ENCODE results near the gene ATG9B. TPM values are rescaled to one million over a fixed set of nuclear protein-coding genes. Genes with fewer than 3 reads are reported as not detected.

ATG9B gene
- total RNA-seq, 4 donors from 2014 or later, result 0.15 to 0.31 TPM; not detected in 2

- Histone ChIP-seq H3K4me3 (no peak overlapping the region), H3K4me1 (peaks cover 5 to 42% (median 29%) of the 10 kb centered on the region in 3 donors), H3K27me3 (no peaks in the 10 kb centered on the region), H3K9me3 (no peaks in the 10 kb centered on the region), H3K27ac (no peak overlapping the region), H3K36me3 (peaks cover 0 to 22% of the 10 kb centered on the region in 2 donors)
- ATAC-seq, result no peak
- WGBS, 2 donors (ENCODE audit: low coverage in 1 of 2), result no CpG with 5 or more reads among the region's 6 CpGs
- no peak for TF ChIP-seq POLR2A (IDR thresholded peaks at IDR 0.05)
- TF ChIP-seq, protein P1, sequence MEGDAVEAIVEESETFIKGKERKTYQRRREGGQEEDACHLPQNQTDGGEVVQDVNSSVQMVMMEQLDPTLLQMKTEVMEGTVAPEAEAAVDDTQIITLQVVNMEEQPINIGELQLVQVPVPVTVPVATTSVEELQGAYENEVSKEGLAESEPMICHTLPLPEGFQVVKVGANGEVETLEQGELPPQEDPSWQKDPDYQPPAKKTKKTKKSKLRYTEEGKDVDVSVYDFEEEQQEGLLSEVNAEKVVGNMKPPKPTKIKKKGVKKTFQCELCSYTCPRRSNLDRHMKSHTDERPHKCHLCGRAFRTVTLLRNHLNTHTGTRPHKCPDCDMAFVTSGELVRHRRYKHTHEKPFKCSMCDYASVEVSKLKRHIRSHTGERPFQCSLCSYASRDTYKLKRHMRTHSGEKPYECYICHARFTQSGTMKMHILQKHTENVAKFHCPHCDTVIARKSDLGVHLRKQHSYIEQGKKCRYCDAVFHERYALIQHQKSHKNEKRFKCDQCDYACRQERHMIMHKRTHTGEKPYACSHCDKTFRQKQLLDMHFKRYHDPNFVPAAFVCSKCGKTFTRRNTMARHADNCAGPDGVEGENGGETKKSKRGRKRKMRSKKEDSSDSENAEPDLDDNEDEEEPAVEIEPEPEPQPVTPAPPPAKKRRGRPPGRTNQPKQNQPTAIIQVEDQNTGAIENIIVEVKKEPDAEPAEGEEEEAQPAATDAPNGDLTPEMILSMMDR (IDR thresholded peaks at IDR 0.05), result no peak
- no peak for TF ChIP-seq POLR2AphosphoS5 (IDR thresholded peaks at IDR 0.05)
- TF ChIP-seq EP300 (IDR thresholded peaks at IDR 0.05), result no peak
Measured at GRCh38 chr7:151056283-151056665, 32.0 kb upstream of the ATG9B start.

- ATAC-seq, result no peak
- Histone ChIP-seq H3K27ac (no peak overlapping the region), H3K4me1 (peaks cover 3 to 31% (median 22%) of the 10 kb centered on the region in 3 donors), H3K9me3 (no peaks in the 10 kb centered on the region), H3K36me3 (peaks cover 0 to 22% of the 10 kb centered on the region in 2 donors), H3K27me3 (peaks cover 7% of the 10 kb centered on the region), H3K4me3 (no peak overlapping the region)
- WGBS, 2 donors (ENCODE audit: low coverage in 1 of 2), result 73 to 89% methylated on average over 5 to 8 of the region's 8 CpGs
- TF ChIP-seq POLR2A (IDR thresholded peaks at IDR 0.05), result no peak
- TF ChIP-seq, protein P1 (IDR thresholded peaks at IDR 0.05), result no peak
- no peak for TF ChIP-seq POLR2AphosphoS5 (IDR thresholded peaks at IDR 0.05)
- no peak for TF ChIP-seq EP300 (IDR thresholded peaks at IDR 0.05)
Measured at GRCh38 chr7:151053751-151054150, 29.5 kb upstream of the ATG9B start.

GRCh38 chr7:151053096-151053495 lies 28.8 kb upstream of the ATG9B start:
- no peak for ATAC-seq
- peaks cover 7% of the 10 kb centered on the region for H3K27me3 ChIP-seq
- 60 to 90% methylated on average over 1 to 2 of the region's 4 CpGs for WGBS, 2 donors (ENCODE audit: low coverage in 1 of 2)
- no peak overlapping the region for H3K4me3 ChIP-seq
- peaks cover 3 to 24% (median 18%) of the 10 kb centered on the region in 3 donors for H3K4me1 ChIP-seq
- no peaks in the 10 kb centered on the region for H3K9me3 ChIP-seq
- H3K27ac ChIP-seq, result no peak overlapping the region
- peaks cover 0 to 22% of the 10 kb centered on the region in 2 donors for H3K36me3 ChIP-seq
- no peak for TF ChIP-seq POLR2A (IDR thresholded peaks at IDR 0.05)
- TF ChIP-seq, protein P1 (IDR thresholded peaks at IDR 0.05), result no peak
- no peak for TF ChIP-seq POLR2AphosphoS5 (IDR thresholded peaks at IDR 0.05)
- no peak for TF ChIP-seq EP300 (IDR thresholded peaks at IDR 0.05)

DNA sequence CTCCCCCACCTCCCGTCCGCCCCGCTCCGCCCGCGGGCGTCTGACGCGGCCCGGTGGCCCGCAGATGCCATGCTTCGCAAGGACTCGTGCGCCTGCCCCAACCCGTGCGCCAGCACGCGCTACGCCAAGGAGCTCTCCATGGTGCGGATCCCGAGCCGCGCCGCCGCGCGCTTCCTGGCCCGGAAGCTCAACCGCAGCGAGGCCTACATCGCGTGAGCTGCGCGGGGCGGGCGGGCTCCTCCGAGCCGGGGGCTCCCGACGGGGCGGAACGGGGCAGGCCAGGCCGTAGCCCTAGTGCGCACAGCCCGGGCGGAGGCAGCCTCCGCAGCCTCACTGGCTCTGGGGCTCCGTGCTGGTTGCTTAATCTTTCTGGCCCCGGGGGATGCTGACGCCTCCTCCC lies 26.8 kb upstream of the ATG9B start:
- Histone ChIP-seq H3K4me3 (peak overlapping the region in 1 of 2 donors; percentile 18), H3K27ac (no peak overlapping the region), H3K36me3 (peaks cover 0 to 25% of the 10 kb centered on the region in 2 donors), H3K27me3 (peaks cover 7% of the 10 kb centered on the region), H3K9me3 (no peaks in the 10 kb centered on the region), H3K4me1 (peaks cover 0 to 27% (median 13%) of the 10 kb centered on the region in 3 donors)
- no CpG with 5 or more reads among the region's 50 CpGs for WGBS, 2 donors (ENCODE audit: low coverage in 1 of 2)
- peak; percentile 72 for ATAC-seq
- TF ChIP-seq EP300 (IDR thresholded peaks at IDR 0.05), result no peak
- TF ChIP-seq POLR2AphosphoS5 (IDR thresholded peaks at IDR 0.05), result peak; percentile 24

GRCh38 chr7:151048911-151049463 lies 24.7 kb upstream of the ATG9B start:
- WGBS, 2 donors (ENCODE audit: low coverage in 1 of 2), result 76 to 80% methylated on average over 2 to 3 of the region's 38 CpGs
- Histone ChIP-seq H3K36me3 (peaks cover 0 to 39% of the 10 kb centered on the region in 2 donors), H3K27ac (no peak overlapping the region), H3K4me1 (peaks cover 0 to 27% (median 13%) of the 10 kb centered on the region in 3 donors), H3K4me3 (no peak overlapping the region), H3K9me3 (no peaks in the 10 kb centered on the region), H3K27me3 (peaks cover 7% of the 10 kb centered on the region)
- TF ChIP-seq POLR2A (IDR thresholded peaks at IDR 0.05), result no peak
- TF ChIP-seq EP300 (IDR thresholded peaks at IDR 0.05), result no peak
- TF ChIP-seq, protein P1 (IDR thresholded peaks at IDR 0.05), result no peak
- TF ChIP-seq POLR2AphosphoS5 (IDR thresholded peaks at IDR 0.05), result no peak
- no peak for ATAC-seq

Data from gastroesophageal sphincter (tissue), 4 donors.